GM21717 (cell line): ENCODE measurements around the gene NLRP6.

Experiments
- ATAC-seq: cut with Tn5 transposase; IDR thresholded peaks from one replicate; pipeline ENCODE4 v1.9.1; 2021; ENCODE audit warnings: mild to moderate bottlenecking, moderate library complexity; ENCODE audit not compliant: unreplicated experiment

Gene NLRP6

DNA sequence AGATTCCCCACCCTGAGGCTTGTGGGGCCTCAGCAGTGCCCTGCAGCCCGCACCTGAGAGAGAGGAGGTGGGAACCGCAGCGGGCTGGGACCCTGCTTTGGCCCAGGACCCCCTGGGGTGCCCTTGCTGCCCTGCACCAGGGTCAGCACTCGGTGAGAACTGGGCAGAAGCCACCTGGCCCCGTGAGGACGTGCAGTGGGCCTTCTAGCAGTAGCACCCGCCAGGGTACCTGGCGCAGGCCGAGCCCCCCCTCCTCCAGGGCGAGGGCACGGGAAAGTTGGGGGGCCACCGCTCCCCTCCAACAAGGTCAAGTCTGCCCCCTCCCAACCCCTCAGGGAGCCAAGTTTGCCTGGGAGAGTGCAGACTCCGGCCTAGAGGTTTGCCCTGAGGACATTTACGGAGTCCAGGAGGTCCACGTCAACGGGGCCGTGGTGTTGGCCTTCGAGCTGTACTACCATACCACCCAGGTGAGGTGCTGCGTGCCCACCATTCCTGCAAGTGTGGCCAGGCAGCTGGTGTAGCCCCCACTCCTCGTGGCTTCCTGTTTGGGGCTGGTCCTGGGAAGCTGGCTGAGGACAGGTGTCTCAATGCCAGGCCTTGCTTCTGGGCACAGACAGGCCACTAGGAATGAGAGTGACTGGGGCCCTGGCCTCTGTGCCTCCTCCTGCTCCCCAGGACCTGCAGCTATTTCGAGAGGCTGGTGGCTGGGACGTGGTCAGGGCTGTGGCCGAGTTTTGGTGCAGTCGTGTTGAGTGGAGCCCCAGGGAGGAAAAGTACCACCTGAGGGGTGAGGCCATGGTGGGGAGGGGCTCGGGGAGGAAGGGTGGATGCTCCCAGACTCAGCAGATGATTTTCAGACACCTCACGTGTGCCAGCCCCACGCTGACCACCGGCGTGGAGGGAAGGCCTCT lies 14.3 kb downstream of the NLRP6 start:
- no peak for ATAC-seq

DNA sequence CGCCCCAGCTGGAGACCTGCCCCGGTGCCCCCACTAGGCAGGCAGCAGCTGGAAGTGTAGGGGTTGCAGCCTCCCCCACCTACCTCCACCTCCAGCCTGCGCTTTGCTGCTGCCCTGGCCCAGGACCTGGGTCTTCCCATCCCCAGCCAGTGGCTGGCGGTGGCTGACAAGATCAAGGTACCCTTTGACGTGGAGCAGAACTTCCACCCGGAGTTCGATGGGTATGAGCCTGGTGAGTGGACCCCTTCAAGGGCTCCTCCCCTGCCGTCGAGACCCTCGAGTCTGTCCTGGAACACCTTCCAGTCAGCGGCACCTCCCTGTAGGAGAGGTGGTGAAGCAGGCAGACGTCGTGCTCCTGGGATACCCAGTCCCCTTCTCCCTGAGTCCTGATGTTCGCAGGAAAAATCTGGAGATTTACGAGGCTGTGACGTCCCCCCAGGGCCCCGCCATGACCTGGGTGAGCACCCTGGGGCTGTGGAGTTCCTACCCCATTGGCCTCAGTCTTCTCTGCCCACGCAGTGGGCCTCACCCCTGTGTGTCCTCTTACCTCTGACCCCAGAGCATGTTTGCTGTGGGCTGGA lies 15.2 kb downstream of the NLRP6 start:
- no peak for ATAC-seq

DNA sequence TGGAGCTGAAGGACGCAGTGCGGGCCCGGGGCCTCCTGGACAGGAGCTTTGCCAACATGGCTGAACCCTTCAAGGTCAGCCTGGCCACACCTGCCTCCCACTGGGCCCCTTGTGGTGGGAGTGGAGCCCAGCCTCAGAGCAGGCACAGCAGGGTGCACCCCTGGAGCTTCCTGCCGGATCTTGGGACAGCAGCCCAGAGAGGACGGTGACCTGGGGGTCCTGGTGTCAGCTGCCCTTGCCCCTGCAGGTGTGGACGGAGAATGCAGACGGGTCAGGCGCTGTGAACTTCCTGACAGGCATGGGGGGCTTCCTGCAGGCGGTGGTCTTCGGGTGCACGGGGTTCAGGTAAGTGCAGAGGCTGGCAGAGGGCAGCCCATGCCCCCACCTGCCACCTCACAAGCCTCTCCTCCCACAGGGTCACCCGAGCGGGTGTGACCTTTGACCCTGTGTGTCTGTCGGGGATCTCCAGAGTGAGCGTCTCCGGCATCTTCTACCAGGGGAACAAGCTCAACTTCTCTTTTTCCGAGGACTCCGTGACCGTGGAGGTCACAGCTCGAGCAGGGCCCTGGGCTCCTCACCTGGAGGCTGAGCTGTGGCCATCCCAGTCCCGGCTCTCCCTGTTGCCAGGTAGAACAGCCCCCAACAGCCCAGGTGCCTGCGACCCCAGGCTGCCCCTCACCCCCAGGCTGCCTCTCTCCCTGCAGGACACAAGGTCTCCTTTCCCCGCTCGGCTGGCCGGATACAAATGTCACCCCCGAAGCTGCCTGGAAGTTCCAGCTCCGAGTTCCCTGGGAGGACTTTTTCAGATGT lies 15.8 kb downstream of the NLRP6 start:
- ATAC-seq: no peak

DNA sequence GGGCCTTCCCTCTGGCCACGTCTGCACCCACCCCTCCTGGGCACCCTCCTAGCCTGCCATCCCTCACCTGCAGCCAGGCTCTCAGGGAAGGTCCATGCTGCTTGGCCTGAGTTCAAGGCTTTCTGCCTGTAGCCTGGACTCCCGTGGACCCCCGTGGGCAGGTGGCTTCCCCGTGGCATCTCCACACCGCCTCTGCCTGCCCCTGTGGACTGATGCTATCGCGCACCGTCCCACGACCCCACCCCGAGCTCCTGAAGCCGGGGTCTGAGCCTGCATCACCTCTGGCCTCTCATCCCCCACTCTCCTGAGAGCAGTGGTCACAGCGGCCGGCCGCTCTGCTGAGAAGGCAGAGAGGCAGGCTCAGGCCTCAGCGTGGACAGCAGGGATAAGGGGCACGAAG lies 16.6 kb downstream of the NLRP6 start:
- ATAC-seq: no peak

DNA sequence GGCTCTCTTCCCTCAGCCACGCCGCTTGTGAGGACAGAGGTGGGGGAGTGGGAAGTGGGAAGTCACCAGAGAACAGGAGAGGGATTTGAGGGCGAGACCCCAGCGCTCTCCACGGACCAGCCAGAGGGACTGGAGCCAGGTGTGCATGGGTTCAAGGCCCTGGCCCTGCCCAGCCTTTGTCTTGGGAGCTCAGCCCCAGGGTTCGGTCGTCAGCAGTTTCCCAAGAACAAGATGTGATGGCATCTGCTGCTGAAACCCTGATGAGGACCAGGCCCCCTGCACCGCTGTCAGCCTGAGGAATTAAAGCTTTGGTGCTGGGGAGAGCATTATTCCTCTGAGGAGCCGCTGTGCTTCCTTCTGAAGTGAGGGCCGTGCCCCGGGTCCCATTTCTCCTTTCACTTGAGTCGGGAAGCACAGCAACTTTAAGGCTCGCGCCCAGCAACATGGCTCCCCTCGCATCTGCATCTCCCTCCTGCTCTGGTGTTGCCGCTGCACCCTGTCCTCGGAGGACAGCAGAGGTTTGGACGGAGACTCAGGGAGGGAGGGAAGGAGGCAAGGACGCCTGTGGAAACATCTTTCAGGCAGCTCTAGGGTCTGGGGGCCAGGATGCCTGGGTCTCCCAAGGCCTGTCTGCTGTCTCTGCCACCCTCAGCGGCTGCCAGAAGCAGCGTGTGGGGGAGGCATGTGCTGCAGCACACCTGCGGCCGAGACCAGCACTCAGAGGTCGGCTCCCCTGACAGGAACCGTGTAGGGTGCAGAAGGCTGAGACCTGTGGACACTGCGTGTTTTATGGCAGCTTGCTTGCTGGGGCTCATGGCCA lies 17.4 kb downstream of the NLRP6 start:
- no peak for ATAC-seq

DNA sequence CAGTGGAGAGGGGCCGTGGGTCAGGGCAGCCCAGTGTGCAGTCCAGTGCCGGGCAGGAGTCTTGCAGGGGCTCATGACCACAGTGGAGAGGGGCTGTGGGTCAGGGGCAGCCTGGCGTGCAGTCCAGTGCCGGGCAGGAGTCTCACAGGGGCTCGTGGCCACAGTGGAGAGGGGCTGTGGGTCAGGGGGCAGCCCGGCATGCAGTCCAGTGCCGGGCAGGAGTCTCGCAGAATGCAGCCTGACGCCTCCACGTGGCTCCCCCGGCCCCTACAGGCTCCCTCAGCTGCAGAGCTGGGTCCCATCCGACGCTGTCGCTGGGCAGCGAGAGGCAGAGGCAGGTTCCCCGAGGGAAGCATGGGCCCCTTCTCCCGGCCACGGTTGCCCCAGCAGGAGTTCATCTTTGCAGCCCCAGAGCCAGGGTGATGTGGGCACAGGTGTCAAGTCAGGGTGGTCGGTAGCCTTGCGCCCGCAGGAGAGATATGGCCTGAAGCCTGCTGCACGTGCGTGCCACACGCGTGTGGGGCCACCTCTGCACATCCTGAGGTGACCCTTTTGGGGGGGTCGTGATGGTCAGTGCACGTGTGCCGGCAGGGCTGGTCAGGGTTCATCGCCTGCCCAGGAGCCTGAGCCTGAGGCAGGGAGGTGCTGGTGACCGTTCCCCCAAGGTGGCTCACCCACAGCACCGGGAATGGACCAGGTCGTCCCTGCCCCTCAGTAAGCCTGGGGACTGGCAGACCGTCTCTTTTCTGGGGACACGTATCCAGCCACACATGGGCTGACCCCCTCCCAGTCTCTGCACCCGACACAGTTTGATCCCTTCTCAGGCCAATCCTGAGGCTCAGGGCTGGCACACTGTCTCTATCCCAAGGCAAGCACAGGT lies 18.2 kb downstream of the NLRP6 start:
- ATAC-seq: no peak

DNA sequence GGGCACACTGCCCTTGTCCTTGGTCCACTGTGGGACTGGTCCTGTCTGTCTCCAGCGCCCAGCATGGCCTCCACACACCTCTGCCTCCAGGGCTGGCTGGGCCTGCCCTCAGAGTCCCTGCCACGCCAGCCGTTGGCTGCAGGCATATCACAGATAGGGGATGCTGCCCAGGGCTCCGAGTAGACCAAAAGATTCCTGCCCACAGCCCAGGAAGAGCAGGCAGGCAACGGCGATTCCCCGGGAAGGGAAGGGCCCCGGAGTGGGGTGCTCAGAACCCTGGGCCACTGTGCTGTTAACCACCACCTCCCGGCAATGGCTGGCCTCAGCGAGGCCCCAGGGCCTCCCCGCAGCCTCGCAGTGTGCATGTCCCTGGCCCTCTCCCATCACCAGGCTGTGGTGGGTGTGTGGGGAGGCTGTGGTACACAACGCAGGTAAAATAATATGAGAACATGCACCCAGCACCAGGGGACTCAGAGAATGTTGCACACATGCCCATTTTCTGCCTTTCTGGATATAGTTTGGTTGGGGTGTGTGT lies 18.9 kb downstream of the NLRP6 start:
- no peak for ATAC-seq

DNA sequence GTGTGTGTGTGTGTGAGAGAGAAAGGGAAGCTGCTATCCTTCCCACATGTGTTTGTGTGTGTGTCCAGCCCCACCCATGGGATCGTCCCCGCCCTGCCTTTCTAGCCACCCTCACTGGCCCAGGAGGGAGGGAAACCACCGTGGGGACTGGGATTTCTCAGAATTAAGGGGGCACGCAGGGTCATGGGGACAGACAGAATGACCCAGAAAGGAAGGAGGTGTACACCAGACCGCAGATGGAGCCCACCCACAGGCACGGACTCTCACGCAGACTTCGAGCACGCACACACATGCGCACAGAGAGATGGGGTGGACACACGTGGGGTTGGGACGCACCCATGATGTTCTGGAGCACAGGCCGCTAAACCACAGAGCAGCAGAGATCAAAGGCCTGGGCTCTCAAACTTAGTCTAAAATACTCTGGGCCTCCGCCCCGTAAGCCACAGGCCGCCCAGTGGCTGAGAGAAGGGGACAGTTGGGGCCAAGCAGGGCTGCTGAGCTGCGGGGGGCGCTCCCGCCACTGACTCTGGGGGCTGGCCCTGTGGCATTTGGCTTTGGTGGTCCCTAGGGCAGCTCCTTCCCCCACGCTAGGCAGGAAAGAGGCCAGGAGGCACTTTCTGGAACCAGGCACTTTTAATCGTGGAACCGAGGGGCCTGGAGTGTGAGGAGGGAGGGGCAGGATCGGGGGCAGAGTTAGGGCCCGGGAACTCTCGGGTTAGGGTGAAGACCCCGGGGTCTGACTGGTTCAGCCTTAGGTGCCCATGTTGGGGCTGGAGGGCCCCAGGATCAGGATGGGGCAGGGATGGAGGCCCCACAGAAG lies 19.6 kb downstream of the NLRP6 start:
- no peak for ATAC-seq

DNA sequence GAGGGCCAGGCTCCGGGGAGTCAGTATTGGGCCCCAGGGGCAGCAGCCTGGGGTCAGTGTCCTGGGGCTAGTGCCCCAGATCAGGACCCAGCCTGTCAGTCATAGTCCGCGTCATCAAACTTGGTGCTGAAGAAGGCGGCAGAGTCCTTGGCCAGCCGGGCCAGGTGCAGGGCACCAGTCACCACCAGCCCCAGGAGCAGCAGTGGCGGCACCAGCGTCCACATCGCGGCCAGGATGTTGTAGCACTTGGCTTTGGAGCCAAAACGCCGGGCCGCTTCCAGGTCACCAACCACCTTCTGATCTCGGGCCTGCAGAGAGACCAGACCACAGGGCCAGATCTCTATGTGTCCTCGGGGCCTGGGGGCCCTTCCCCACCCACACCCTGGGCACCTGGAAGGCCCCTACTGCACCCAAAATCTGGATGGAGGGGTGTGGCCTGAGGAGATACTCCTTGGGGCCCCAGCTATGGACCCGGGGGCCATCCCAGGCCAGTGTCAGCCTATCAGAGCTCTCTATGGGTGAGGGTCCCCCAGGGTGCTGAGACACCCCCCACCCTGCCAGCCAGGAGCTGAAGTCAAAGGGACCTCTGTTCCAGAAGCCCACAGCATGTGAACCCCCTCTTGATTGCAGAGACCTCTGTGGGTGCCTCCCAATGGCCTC lies 20.3 kb downstream of the NLRP6 start:
- ATAC-seq: no peak

DNA sequence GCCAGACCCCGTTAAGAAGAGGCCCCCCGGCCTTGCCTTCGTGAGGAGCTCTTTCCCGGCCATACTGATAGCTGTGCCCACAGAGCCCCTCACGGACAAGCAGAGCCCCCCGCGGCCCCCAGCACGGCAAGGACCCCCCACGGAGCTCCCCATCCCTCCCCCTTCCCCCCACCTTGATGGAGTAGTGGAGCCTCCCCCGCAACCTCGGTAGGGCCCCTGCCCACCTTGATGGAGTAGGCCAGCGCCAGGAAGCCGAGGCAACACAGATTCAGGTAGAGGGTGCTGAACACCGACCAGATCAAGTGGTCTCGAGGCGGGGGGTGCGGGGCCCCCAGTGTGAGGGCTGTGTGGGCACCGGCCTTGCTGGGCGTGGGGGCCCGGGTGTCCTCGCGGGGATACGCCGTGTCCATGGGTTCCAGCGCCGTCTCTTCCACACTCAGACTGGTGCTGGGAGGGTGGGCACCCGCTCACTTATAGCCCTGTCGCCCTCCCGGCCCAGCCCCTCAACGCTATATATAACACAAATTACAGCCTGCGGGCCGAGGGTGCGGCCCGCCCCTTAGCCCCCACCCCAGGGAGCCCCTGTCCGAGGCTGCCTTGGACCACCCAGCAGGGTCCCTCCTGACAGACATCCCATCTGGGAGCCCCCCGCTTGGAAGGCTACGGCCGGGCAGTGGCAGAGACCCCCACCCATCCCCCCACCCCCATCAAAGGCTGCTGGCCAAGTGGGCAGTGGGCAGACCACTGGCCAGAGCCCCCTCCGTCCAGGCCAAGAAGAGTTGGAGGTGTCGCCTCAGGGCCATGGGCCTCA lies 21.1 kb downstream of the NLRP6 start, which contains the start of gene IFITM5:
Gene IFITM5 (minus strand): TSS at position 446 of the 811 bp plus-strand sequence. CDS start 36 bp downstream, at position 410.
- ATAC-seq: no peak

DNA sequence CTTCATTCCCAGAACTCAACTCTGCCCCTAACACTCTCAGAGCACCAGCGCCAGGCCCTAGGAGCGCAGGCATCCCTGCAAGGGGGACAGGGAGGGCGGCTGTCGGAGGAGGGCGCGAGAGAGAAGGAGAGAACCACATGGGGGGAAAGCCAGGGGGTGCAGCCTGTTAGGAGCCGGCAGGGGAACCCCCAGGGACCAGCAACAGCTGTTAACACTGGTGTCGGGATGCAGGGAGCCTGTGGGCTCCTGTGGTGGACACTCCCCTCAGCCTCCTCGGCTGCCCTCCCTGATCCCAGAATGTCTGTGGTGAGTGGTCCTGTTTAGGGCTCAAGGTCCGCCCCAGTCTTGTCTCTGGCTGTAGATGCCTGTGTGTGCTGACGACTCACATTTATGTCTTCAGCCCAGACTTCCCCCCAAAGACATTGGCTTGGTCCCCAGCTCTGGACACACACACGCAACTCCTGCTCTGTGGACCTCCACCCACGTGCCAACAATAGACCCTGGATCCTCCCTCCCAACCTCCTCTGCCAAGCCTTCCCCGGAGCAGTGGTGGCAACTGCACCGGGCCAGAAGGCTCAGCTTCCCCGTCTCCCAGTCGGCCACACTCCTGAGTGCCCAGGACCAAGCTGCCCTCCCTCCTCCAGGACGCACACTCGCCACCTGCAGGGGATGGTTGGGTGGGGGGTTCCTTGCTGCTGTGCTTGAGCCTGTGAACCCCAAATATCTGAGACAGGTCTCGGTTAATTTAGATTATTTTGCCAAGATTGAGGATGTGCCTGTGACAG lies 21.9 kb downstream of the NLRP6 start:
- ATAC-seq: no peak

DNA sequence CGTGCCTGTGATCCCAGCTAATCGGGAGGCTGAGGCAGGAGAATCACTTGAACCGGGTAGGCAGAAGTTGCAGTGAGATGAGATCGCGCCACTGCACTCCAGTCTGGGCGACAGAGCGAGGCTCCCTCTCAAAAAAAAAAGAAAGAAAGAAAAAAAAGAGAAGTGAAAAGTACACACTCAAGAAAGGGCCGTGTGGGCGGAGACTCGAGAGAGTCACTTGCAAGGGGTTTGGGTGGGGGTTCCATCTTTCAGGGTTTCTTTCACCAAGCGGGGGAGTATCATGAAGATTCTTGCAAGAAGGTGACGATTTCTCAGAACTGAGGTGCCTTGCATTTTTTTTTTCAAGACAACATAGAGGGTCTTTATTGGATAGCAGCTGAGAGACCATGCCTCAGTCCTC lies 25.2 kb downstream of the NLRP6 start:
- ATAC-seq: no peak

DNA sequence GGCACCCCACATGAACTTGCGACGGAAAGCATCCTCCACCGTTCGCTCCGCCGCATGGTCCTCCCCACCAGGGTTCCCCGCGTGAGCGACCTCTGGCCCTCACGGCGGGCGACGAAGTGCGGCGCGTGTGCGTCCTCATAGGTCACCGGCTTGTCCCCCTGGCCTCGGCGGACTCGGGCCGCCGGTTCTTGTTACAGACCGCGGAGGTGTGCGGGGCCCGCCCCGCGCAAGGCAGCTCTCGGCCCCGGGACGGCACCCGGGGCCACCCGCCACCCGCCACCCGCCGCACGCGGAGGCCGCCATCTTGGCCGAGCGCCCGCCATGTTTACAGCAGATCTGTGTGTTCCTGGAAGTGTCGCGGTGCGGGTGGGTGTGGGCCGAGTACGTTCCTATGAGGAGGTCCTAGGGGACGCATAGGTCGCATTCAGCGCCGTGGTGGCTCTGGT lies 25.9 kb downstream of the NLRP6 start:
- no peak for ATAC-seq

DNA sequence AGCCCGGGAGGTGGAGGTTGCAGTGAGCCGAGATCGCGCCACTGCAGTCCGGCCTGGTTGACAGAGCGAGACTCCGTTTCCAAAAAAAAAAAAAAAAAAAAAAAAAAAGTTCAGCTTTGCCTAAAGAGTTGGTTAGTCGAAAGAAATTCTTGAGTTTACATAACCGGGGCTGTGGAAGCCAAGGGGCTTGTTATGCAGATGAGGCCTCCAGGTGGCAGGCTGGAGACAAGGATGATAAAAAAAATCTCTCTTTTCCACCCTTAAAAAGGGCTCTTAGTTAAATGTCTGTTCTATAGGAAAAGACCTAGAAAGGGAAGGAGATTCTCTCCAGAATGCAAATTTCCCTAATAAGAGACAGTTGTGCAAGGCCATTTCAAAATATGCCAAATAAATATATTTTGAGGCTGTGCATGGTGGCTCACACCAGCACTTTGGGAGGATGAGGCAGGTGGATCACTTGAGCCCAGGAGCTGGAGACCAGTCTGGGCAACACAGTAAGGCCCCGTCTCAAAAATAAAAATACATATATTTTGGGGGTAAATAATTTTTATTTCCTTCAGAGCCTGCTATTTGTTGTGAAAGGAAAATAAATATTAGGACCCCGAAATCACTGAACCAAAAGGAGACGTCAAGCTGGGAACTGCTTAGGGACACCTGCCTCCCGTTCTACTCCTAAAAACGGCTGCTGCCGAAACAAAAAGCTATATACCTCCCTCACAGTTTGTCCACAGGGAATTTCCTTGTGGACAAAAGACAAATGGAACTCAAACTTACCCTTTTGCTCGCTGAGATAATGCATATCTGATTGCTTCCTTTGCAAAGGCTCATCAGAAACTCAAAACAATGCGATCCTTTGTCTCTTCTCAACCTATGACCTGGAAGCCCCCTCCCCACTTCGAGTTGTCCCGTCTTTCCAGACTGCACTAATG lies 27.0 kb downstream of the NLRP6 start:
- no peak for ATAC-seq

DNA sequence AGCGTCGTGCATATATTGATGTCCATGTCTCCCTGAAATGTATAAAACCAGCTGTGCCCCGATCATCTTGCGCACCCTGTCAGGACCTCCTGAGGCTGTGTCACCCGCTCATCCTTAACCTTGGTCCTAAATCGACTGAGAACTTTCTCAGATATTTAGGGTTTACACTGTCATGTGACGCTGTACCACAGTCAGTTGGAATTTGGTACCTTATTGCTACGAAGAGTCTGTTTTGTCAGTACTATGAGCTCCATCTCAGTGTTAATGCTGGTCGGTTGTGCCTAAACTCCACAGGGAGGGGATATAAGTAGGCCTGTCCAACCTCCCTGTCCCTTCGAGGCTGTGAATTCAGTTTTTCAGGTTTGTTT lies 27.6 kb downstream of the NLRP6 start:
- ATAC-seq: no peak
